HUES48 (cell line): ENCODE results near the gene GPD1L.

Experiments used
- H3K27ac ChIP-seq: one replicate; pipeline ENCODE4 v1.7.0; 2013; ENCODE audit warnings: low read depth, low read length, inconsistent platforms
- H3K27me3 ChIP-seq: 2 replicates; pipeline ENCODE4 v1.6.1; 2013; ENCODE audit warnings: mild to moderate bottlenecking, low read length; ENCODE audit not compliant: control insufficient read depth, insufficient read depth
- H3K36me3 ChIP-seq: 2 replicates; pipeline ENCODE4 v1.6.1; 2013; ENCODE audit warnings: low read length; ENCODE audit not compliant: control insufficient read depth, insufficient read depth
- H3K4me1 ChIP-seq: 2 replicates; pipeline ENCODE4 v1.6.1; 2013; ENCODE audit warnings: mild to moderate bottlenecking, low read length; ENCODE audit not compliant: control insufficient read depth, insufficient read depth
- H3K4me3 ChIP-seq: 2 replicates; pipeline ENCODE4 v1.5.1; 2013; ENCODE audit warnings: mild to moderate bottlenecking, low read depth, low read length
- H3K9ac ChIP-seq: 2 replicates; pipeline ENCODE4 v1.6.1; 2013; ENCODE audit warnings: mild to moderate bottlenecking, low read depth, low read length, moderate library complexity
- H3K9me3 ChIP-seq: 2 replicates; pipeline ENCODE4 v1.6.1; 2013; ENCODE audit warnings: low read length; ENCODE audit not compliant: control insufficient read depth, insufficient read depth

The GPD1L gene

GRCh38 chr3:32118215-32118614 is 11.8 kb downstream of the GPD1L start:
- 0 out of 2 replicates have a peak, but pooled peaks cover 3% of the 10 kb centered on the region for H3K4me1 ChIP-seq
- H3K27me3 ChIP-seq = no peaks in the 10 kb centered on the region
- no peaks in the 10 kb centered on the region for H3K36me3 ChIP-seq
- H3K9ac ChIP-seq = no peak overlapping the region
- no peak overlapping the region for H3K27ac ChIP-seq
- H3K9me3 ChIP-seq = no peaks in the 10 kb centered on the region
- no peak overlapping the region for H3K4me3 ChIP-seq

GRCh38 chr3:32120471-32120870 is 14.1 kb downstream of the GPD1L start:
- Histone ChIP-seq H3K4me3 (no peak overlapping the region), H3K9me3 (no peaks in the 10 kb centered on the region), H3K27ac (no peak overlapping the region), H3K36me3 (no peaks in the 10 kb centered on the region), H3K4me1 (0 out of 2 replicates have a peak, but pooled peaks cover 3% of the 10 kb centered on the region), H3K27me3 (no peaks in the 10 kb centered on the region), H3K9ac (no peak overlapping the region)

GRCh38 chr3:32121137-32121536 is 14.7 kb downstream of the GPD1L start:
- no peaks in the 10 kb centered on the region for H3K9me3 ChIP-seq
- 0 out of 2 replicates have a peak, but pooled peaks cover 3% of the 10 kb centered on the region for H3K4me1 ChIP-seq
- no peak overlapping the region for H3K4me3 ChIP-seq
- no peak overlapping the region for H3K9ac ChIP-seq
- no peaks in the 10 kb centered on the region for H3K36me3 ChIP-seq
- no peak overlapping the region for H3K27ac ChIP-seq
- no peaks in the 10 kb centered on the region for H3K27me3 ChIP-seq

DNA sequence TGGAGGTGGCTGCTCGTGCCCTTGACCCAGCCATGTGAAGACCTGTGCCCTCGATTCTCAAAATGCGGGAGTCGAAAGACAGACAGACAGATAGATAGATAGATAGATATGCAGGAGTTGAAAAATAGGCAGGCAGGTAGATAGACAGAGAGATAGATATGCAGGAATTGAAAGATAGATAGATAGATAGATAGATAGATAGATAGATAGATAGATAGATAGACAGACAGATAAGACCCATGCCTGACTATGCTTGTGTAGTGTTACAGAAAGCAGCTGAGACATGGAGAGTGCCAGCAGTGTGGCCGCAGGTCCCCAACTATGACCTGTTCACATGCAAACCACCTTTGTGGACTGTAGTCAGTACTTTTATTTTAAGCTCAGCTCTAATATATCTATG is 17.2 kb downstream of the GPD1L start:
- Histone ChIP-seq H3K4me1 (no peaks in the 10 kb centered on the region), H3K27ac (no peak overlapping the region), H3K27me3 (no peaks in the 10 kb centered on the region), H3K4me3 (no peak overlapping the region), H3K9me3 (no peaks in the 10 kb centered on the region), H3K9ac (no peak overlapping the region), H3K36me3 (no peaks in the 10 kb centered on the region)

GRCh38 chr3:32125012-32125411 is 18.6 kb downstream of the GPD1L start:
- Histone ChIP-seq H3K27me3 (no peaks in the 10 kb centered on the region), H3K27ac (no peak overlapping the region), H3K4me1 (no peaks in the 10 kb centered on the region), H3K36me3 (no peaks in the 10 kb centered on the region), H3K4me3 (no peak overlapping the region), H3K9me3 (no peaks in the 10 kb centered on the region), H3K9ac (no peak overlapping the region)

- Histone ChIP-seq H3K9ac (no peak overlapping the region), H3K4me3 (no peak overlapping the region), H3K36me3 (no peaks in the 10 kb centered on the region), H3K27ac (no peak overlapping the region), H3K27me3 (no peaks in the 10 kb centered on the region), H3K9me3 (no peaks in the 10 kb centered on the region), H3K4me1 (no peaks in the 10 kb centered on the region)
Measured at GRCh38 chr3:32126305-32127015, 20.0 kb downstream of the GPD1L start.

DNA sequence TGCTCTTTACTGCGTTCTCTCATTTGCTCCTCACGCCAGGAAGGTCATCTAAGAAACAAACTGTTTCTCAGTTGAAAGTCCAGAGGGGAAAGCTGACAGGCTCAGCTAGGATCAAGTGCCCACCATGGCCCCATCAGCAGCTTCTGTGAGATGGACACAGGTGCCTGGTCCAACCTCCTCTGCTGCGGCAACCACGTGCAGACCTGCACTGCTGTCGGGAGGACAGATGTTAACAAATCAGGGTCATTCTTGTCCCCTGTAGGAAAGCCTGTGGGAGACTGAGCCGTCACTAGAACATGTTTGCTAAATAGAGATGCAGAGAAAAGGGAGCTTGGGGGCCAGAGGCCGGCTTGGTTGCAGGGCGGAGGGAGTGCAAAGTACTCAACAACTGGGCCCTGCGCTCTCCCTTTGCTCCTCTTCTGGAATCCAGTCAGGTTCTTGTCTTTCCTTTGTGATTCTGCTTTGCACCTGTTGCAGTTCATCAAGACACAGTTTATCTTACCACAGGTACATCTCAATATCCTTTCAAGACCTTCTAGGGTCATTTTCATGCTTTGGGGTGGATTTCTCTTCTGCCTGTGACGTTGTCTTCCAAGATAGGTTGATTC is 20.9 kb downstream of the GPD1L start:
- Histone ChIP-seq H3K4me3 (no peak overlapping the region), H3K9ac (no peak overlapping the region), H3K36me3 (no peaks in the 10 kb centered on the region), H3K27ac (no peak overlapping the region), H3K9me3 (no peaks in the 10 kb centered on the region), H3K27me3 (no peaks in the 10 kb centered on the region), H3K4me1 (no peaks in the 10 kb centered on the region)

GRCh38 chr3:32128936-32129335 is 22.5 kb downstream of the GPD1L start:
- Histone ChIP-seq H3K27me3 (no peaks in the 10 kb centered on the region), H3K4me1 (no peaks in the 10 kb centered on the region), H3K27ac (no peak overlapping the region), H3K4me3 (no peak overlapping the region), H3K9me3 (no peaks in the 10 kb centered on the region), H3K9ac (no peak overlapping the region), H3K36me3 (no peaks in the 10 kb centered on the region)

GRCh38 chr3:32129832-32130231 is 23.4 kb downstream of the GPD1L start:
- no peak overlapping the region for H3K4me3 ChIP-seq
- H3K27ac ChIP-seq = no peak overlapping the region
- no peaks in the 10 kb centered on the region for H3K9me3 ChIP-seq
- no peak overlapping the region for H3K9ac ChIP-seq
- H3K4me1 ChIP-seq = no peaks in the 10 kb centered on the region
- H3K36me3 ChIP-seq = no peaks in the 10 kb centered on the region
- no peaks in the 10 kb centered on the region for H3K27me3 ChIP-seq

GRCh38 chr3:32132121-32132520 is 25.7 kb downstream of the GPD1L start:
- H3K27ac ChIP-seq = no peak overlapping the region
- H3K36me3 ChIP-seq = no peaks in the 10 kb centered on the region
- no peak overlapping the region for H3K4me3 ChIP-seq
- no peaks in the 10 kb centered on the region for H3K9me3 ChIP-seq
- no peak overlapping the region for H3K9ac ChIP-seq
- H3K4me1 ChIP-seq = no peaks in the 10 kb centered on the region
- no peaks in the 10 kb centered on the region for H3K27me3 ChIP-seq

GRCh38 chr3:32132706-32133105 is 26.3 kb downstream of the GPD1L start:
- no peaks in the 10 kb centered on the region for H3K4me1 ChIP-seq

More at GRCh38 chr3:32132706-32133105, 26.3 kb downstream of the GPD1L start:
- Histone ChIP-seq H3K36me3 (no peaks in the 10 kb centered on the region), H3K9ac (no peak overlapping the region), H3K4me3 (no peak overlapping the region), H3K27ac (no peak overlapping the region), H3K27me3 (no peaks in the 10 kb centered on the region), H3K9me3 (no peaks in the 10 kb centered on the region)
